ENCODE results near the gene MACF1.
"Not testable (repeated sequence)": the region's sequence is repeated elsewhere in the genome, so short reads cannot be mapped to it uniquely, and the experiment has no call there.

The MACF1 gene

DNA sequence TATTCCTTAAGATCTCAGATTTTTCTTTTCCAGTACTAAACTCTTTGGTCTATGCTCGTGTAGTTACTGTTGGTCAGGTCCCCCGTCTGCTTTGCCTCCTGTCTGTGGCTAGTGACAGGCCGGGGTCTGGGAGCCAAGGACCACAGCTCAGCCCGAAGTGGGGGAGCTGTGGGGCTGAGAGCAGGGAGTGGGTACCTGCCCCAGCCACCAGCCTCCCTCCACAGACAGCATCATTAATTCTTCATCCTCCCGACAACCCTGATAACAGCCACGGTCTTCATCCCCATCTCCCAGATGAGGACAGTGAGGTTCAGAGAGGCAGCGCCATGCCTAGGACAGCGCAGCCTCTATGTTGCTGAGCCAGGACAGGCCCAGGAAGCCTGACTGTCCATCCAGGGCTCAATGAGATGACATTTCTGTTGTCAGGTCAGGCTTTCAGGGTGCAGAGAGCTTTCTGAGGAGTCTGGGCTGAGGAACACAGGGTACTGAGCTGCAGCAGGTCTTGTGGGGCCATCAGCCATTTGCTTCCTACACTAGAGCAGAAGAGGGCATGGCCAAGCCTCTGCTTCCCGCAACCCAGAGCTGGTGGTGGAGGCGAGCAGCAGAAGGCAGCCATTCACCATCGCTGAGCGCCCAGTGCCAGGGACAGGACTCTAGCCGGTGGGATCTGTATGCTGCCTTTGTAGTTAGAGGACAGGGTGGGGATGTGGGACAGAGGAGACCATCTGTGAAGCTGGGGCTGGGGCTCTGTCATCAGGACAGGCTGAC lies 288.7 kb downstream of the MACF1 start:
- DNase-seq (ENCODE audit: low spot score): not testable (repeated sequence)

GRCh38 chr1:39494671-39495410 lies 290.3 kb downstream of the MACF1 start:
- peak; percentile 37 for DNase-seq (ENCODE audit: low spot score)

GRCh38 chr1:39496520-39496919 lies 292.0 kb downstream of the MACF1 start:
- DNase-seq (ENCODE audit: low spot score): not testable (repeated sequence)

GRCh38 chr1:39497585-39497984 lies 293.1 kb downstream of the MACF1 start:
- no peak for DNase-seq (ENCODE audit: low spot score)

DNA sequence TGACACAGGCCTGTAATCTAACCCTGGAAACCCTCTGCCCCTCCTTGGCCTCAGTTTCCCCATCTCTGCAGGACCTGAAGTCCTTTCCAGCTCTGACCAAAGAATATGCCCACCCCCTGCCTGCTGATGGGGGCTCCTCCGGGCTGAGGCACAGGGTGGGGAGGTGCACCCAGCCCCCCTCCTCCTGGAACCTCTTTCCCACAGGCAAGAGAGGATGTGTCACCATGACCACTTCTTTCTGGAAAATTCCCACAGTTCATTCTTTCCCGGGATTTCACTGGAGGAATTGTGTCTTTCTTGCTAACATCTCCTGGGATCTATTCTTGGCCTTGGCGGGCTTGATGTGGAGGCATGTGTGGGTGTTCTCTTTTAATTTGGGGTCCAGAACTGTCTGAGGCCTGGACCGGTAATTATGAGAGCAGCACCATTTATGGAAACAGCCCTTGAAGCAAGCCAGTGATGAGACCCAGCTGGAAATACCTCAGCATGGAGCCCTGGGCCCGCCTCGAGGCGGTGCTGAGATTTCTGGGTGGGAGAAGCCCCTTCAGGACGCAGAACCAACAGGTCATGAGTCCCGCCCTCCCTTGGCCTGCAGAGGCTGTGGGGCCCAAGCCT lies 293.7 kb downstream of the MACF1 start:
- DNase-seq (ENCODE audit: low spot score): not testable (repeated sequence)

- DNase-seq (ENCODE audit: low spot score): not testable (repeated sequence)
Measured at GRCh38 chr1:39498821-39499220, 294.3 kb downstream of the MACF1 start.

GRCh38 chr1:39499668-39500067 lies 295.2 kb downstream of the MACF1 start:
- DNase-seq (ENCODE audit: low spot score): no peak

DNA sequence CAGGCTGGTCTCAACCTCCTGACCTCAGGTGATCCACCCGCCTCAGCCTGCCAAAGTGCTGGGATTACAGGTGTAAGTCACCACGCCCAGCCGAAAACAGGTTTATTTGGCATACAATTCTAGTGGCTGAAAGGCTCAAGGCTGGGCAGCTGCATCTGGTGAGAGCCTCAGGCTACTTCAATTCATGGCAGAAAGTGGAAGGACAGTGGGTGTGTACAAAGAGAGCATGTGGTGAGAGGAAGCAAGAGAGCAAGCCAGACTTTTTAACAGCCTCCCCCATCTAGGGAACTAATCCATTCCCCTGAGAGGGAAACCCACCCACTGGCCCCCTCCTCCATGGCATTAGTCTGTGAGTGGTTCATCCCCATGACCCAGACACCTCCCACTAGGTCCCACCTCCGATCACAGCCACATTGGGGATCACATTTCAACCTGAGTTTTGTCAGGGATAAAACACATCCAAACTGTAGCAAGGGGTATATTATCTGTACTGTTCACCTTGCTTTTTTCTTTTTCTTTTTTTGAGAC lies 296.4 kb downstream of the MACF1 start:
- no peak for DNase-seq (ENCODE audit: low spot score)

DNA sequence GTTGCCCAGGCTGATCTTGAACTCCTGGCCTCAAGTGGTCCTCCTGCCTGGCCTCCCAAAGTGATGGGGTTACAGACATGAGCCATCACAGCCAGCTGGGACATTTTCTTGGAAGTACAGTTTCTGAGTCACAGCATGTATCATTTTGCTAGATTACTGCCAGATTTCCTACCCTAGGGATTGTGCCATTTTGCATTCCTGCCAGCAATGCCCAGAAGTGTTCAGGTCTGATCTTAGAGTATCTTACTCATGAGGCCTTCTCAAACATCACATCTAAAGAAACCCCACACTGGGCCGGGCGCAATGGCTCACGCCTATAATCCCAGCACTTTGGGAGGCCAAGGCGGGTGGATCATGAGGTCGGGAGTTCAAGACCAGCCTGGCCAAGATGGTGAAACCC lies 297.2 kb downstream of the MACF1 start:
- DNase-seq (ENCODE audit: low spot score): no peak

DNA sequence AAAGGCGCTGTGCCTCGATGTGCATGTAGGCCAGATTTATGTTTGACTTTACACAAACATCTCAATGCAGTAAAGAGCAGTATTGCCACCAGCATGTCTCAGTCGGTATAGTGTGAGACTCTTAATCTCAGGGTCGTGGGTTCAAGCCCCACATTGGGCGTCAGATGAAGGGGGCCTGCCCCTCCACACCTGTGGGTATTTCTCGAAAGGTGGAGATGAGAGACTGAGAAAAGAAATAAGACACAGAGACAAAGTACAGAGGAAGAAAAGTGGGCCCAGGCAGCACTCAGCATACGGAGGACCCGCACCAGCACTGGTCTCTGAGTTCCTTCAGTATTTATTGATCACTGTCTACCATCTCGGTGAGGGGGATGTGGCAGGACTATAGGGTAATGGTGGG lies 299.9 kb downstream of the MACF1 start:
- DNase-seq (ENCODE audit: low spot score): not testable (repeated sequence)

DNA sequence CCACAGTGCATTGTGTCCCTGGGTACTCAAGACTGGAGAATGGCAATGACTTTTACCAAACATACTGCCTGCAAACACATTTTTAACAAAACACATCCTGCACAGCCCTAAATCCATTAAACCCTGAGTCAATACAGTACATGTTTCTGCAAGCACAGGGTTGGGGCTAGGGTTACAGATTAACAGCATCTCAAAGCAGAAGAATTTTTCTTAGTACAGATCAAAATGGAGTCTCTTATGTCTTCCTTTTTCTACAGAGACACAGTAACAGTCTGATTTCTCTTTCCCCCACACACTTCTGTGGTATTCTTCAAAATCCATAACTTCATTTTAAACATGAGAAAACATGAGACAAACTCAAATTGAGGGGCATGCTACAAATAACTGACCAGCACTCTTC lies 300.8 kb downstream of the MACF1 start:
- DNase-seq (ENCODE audit: low spot score): no peak

DNA sequence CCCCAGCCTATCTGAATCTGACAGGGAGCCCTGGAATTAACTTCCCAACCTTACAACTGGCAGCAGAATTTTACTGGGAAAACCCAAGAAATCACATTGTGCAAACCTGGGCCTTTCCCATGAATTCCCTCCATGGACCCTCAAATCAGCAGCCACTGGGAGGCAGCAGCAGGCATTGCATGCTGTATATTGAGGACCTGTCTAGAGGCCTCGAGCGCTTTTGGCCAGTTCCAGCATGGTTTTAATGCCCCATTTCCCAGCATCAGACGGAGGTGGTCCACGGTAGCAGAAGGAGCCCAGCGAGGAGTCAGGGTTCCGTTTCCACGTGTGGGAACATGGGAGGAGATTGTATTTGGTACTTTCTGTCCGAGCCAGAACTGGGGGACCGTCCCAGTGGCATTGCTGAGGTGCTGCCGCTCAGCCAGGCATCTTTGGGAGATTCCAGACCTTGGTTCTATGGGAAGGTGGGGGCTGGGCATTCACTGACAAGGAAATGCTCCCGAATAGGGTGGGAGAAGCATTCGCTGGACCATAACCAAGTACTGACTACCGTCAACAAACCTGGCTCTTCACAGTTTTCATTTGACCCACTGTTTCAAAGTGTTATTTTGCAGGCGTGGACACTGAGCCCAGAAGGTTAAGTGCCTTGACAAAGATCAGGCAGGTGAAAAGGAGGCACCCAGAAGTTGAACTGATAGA lies 302.9 kb downstream of the MACF1 start:
- DNase-seq (ENCODE audit: low spot score): no peak

DNA sequence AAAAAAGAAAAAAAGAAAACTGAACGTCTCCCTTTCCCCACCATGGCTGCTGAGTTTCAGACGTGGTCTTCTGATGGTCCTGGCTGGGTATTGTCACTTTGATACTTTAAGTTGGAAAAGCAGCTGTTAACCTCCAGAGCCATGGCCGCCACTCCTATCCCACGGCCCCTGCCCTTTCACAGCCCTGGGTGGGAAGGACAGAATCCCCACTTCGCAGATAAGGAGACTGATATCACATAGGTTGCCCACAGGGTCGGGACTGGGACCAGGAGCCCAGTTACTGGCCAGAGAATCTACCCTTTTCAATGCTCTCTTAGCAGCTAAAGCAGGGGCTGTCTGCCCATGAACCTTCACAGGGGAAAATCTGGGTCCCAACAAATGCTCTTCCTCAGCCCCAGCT lies 303.8 kb downstream of the MACF1 start:
- no peak for DNase-seq (ENCODE audit: low spot score)

- DNase-seq (ENCODE audit: low spot score): no peak
Measured at GRCh38 chr1:39508857-39509305, 304.4 kb downstream of the MACF1 start.

DNA sequence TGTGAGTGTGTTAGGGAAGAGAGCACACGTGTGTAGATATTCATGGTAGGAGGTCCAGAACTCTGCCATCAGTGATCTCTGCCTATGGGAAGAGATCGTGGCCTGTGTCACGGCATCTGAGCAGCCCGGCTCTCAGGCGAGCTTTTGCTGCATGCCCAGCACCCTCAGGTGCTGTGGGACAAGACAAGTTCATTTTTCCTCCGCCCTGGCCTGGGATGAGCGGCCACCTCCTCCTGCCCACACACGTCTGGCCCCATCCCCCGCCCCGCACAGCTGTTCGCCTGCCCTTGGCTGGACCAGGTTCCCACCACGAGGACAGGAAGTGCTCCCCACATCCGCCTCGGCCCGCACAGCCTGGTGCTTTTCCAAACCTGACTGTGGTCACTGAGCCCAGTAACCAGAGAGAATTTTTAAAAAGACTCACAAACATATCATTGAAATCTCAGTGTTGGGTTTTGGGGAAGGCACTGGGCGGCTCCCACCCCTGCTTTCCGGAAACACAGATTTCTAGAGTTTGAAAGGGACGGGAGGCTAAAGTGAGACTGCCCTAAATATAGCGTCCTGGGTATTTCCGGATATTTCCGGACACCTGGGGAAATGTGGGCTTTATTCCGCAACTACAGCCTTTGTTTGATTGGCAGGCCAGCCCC lies 305.0 kb downstream of the MACF1 start:
- no peak for DNase-seq (ENCODE audit: low spot score)

DNA sequence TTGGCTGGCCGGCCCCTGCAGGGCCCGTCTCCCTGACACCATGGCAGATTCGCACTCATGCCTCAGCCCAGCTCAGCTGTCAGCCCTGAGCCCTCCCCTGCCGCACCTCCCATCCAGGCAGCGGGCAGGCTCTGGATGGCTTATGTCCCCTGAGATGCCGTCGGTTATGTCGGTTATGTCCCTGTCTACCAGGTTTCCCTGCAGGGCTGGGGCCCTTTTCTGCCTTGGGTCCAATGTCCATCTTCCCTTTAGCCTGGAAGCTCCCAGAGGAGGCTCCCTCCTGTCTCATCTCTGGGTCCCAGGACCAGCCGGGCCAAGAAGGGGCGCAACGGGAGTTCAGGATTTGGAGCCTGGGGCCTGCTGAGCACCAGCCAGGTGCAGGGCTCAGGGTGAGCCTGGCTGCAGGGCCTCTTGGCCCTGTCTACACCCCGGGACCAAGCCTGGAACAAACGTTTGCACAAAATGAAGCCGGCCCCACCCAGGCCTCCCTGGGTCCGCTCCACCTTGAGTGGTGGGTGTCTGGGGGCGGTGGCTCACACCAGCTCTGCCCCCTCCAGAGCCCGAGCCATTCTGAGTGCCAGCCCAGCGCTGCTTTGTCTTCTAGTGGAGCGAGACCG lies 306.2 kb downstream of the MACF1 start:
- DNase-seq (ENCODE audit: low spot score): not testable (repeated sequence)

DNA sequence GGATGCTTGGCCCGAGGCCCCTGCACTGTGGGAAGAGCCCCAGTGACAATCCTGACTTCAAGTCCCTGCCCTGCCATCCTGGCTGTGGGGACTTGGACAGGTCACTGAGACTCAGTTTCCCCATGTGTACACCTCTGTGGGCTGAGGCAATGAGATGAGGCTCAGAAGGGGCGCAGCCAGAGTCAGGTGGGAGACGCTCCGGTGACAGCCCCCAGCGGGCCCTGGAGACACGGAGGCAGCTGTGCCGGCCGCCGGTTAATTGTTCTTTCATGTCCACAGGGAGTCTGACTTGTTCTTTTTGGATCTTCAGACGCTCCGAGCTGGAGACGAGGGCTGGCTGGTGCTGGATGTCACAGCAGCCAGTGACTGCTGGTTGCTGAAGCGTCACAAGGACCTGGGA lies 307.0 kb downstream of the MACF1 start:
- not testable (repeated sequence) for DNase-seq (ENCODE audit: low spot score)

DNA sequence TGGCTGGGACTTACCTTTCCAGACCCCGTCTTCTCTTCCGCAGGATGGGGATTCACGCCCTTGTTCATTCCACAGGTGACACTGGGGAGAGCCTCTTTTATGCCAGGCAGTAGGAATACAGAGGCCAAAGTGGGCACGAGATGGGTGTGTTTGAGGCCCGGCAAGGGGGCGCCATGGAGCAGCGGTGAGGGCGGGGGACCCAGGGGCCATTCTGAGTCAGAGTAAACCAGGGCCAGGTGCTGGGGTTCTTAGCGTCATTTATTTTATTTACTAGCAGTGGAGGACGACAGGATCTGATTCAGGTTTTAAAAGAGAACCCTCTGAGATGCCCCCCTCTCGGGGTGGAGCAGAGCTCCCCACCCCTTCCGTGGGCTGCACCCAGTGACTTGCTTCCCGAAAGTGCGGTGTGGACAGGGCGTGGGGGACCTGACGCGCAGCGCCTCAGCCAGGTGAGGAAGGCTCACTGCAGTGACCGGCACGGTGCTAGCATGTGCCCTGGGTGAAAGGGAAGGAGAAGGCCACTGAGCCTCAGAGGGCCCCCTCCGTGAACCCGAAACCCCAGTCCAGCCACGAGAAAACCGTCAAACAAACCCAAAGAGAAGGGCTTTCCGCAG lies 307.8 kb downstream of the MACF1 start:
- DNase-seq (ENCODE audit: low spot score): not testable (repeated sequence)

GRCh38 chr1:39514710-39515124 lies 310.2 kb downstream of the MACF1 start:
- DNase-seq (ENCODE audit: low spot score): not testable (repeated sequence)
